HG03521 (cell line): ENCODE data around the gene GATB.

Source experiments
- ATAC-seq: cut with Tn5 transposase; IDR thresholded peaks from one replicate; pipeline ENCODE4 v1.9.1; 2021; ENCODE audit warnings: mild to moderate bottlenecking, moderate library complexity; ENCODE audit not compliant: unreplicated experiment

Gene GATB

GRCh38 chr4:151760712-151761661, at the start of gene GATB:
Gene GATB (minus strand): TSS chr4:151761007. CDS start chr4:151760982, 25 bp downstream.
- peak; percentile 99 for ATAC-seq

GRCh38 chr4:151810476-151810875, 49.7 kb upstream of the GATB start:
- no peak for ATAC-seq

GRCh38 chr4:151809716-151810115, 48.9 kb upstream of the GATB start:
- ATAC-seq, result no peak

- ATAC-seq, result no peak
These were observed 47.7 kb upstream of the GATB start for GRCh38 chr4:151808542-151808941.

- no peak for ATAC-seq
These were observed 47.3 kb upstream of the GATB start for GRCh38 chr4:151808120-151808529.

- no peak for ATAC-seq
These were observed 46.4 kb upstream of the GATB start for GRCh38 chr4:151807220-151807619.

- ATAC-seq, result no peak
These were observed 45.7 kb upstream of the GATB start for GRCh38 chr4:151806511-151806927.

- ATAC-seq, result no peak
These were observed 44.0 kb upstream of the GATB start for GRCh38 chr4:151804821-151805220.

- no peak for ATAC-seq
These were observed 43.4 kb upstream of the GATB start for GRCh38 chr4:151804086-151804630.

GRCh38 chr4:151803246-151803645, 42.4 kb upstream of the GATB start:
- no peak for ATAC-seq

- no peak for ATAC-seq
These were observed 41.0 kb upstream of the GATB start for GRCh38 chr4:151801547-151802516.

GRCh38 chr4:151799417-151800012, 38.7 kb upstream of the GATB start:
- no peak for ATAC-seq

- ATAC-seq, result no peak
These were observed 38.0 kb upstream of the GATB start for GRCh38 chr4:151798678-151799416.

GRCh38 chr4:151797853-151798252, 37.0 kb upstream of the GATB start:
- no peak for ATAC-seq

GRCh38 chr4:151797131-151797530, 36.3 kb upstream of the GATB start:
- no peak for ATAC-seq

- no peak for ATAC-seq
These were observed 35.3 kb upstream of the GATB start for GRCh38 chr4:151796106-151796505.

- no peak for ATAC-seq
These were observed 32.2 kb upstream of the GATB start for GRCh38 chr4:151792995-151793394.

GRCh38 chr4:151792530-151792929, 31.7 kb upstream of the GATB start:
- no peak for ATAC-seq

GRCh38 chr4:151788021-151788420, 27.2 kb upstream of the GATB start:
- ATAC-seq, result no peak

- no peak for ATAC-seq
These were observed 25.3 kb upstream of the GATB start for GRCh38 chr4:151786158-151786495.
